HG03196 (cell line): ENCODE measurements around the gene NRDC.
"Not testable (repeated sequence)": the region's sequence is repeated elsewhere in the genome, so short reads cannot be mapped to it uniquely, and the experiment has no call there.

ENCODE experiments used
- ATAC-seq: cut with Tn5 transposase; IDR thresholded peaks from one replicate; pipeline ENCODE4 v1.9.1; 2021; ENCODE audit not compliant: unreplicated experiment

NRDC gene

GRCh38 chr1:51850420-51851223 lies 27.9 kb downstream of the NRDC start:
- ATAC-seq: no peak

- no peak for ATAC-seq
Observed at GRCh38 chr1:51847294-51847920, 31.1 kb downstream of the NRDC start.

DNA sequence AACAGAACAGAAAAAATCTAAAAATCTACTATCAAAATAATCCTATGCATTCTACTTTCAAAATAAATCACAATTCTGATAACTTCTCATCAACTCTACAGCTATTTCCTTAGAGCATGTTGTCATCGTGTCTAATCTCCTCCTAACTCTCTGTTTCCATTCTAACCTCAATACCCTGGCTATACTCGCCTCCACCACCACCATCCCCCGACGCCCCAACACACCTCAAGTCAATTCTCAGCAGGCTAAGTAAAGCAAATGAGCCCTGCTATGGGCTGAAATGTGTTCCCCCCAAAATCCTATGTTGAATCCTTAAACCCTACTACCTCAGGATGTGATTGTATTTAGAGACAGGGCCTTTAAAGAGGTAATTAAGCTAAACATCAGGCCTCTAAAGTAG lies 34.6 kb downstream of the NRDC start:
- ATAC-seq: no peak

GRCh38 chr1:51842261-51842660 lies 36.3 kb downstream of the NRDC start:
- no peak for ATAC-seq

GRCh38 chr1:51840743-51841461 lies 37.6 kb downstream of the NRDC start:
- no peak for ATAC-seq

DNA sequence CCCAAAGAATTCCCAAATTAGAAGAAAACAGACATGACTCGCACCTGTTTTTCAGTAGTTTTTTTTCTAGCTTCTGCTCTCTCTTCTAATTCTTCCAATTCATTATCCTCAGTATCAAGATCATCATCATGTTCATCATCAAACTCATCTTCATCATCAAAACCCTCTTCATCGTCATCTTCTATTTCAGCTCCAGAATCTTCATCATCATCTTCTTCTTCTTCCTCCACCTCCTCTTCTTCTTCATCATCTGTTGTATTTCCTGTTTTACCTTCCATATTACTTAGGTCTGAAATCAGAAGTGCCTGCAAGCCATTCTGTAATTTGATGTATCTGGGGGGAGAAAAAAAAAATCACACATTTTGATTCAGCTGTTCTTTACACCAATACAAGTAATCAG lies 38.3 kb downstream of the NRDC start:
- no peak for ATAC-seq

DNA sequence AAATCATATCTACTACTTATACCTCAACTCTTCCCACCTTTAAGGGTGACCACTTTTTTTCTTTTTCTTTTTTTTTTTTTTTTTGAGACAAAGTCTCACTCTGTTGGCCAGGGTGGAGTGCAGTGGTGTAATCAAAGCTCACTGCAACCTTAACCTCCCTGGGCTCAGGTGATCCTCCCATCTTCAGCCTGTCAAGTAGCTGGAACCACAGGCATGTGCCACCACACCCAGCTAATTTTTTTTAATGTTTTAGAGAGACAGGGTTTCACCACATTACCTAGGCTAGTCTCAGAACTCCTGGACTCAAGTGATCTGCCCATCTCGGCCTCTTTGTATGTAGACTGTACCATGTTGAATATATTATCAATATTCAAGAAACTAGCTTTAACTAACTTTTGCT lies 39.4 kb downstream of the NRDC start:
- ATAC-seq: no peak

DNA sequence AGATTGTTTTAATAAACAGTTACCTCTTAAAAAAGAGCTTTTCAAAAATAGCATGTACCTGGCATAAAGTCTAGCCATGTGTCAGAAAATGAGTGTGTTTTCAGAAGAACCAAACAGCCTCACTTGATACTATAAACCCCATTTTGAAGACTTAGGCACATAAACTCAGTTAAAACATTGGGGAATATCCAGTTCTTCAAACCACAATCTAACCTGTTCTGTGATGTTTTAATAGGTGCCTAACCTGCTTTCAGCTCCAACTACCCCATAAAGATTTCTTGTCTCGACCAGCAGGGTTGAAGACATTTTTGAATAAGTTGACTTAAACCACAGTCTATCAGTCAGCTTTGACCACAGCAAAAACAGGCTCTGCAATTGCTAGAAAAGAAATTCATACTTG lies 41.3 kb downstream of the NRDC start:
- ATAC-seq: no peak

DNA sequence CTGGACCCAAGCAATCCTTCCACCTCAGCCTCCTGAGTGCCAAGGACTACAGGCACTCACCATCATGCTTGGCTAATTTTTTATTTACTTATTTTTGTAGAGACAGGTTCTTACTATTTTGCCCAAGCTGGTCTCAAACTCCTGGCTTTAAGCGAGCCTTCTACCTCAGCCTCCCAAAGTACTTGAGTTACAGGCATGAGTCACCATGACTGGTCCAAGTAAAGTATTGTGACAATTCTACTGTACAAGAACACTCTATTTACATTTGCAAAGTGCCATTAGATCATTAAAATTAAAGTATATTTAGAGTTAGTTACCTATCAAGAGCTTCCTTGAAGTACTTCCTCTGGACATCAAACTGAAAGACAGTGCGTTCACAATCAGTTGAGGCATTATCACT lies 44.8 kb downstream of the NRDC start:
- no peak for ATAC-seq

DNA sequence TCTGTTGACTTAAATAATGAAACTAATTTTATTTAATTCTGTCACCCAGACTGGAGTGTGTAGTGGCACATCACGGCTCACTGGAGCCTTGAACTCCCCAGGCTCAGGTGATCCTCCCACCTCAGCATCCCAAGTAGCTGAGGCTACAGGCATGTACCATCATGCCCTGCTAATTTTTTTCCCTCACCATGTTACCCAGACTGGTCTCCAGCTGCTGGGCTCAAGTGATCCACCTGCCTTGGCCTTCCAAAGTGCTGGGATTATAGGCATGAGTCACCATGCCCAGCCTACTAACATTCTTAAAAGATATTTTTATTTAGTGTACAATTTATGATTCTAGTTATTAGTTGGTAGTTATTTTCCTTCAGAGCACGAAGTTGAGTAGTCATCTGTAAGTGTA lies 49.5 kb downstream of the NRDC start:
- ATAC-seq: no peak

- no peak for ATAC-seq
Observed at GRCh38 chr1:51819810-51820209, 58.7 kb downstream of the NRDC start.

- ATAC-seq: not testable (repeated sequence)
Observed at GRCh38 chr1:51819021-51819420, 59.5 kb downstream of the NRDC start.

GRCh38 chr1:51818487-51818886 lies 60.0 kb downstream of the NRDC start:
- ATAC-seq: no peak

GRCh38 chr1:51814513-51814912 lies 64.0 kb downstream of the NRDC start:
- no peak for ATAC-seq

DNA sequence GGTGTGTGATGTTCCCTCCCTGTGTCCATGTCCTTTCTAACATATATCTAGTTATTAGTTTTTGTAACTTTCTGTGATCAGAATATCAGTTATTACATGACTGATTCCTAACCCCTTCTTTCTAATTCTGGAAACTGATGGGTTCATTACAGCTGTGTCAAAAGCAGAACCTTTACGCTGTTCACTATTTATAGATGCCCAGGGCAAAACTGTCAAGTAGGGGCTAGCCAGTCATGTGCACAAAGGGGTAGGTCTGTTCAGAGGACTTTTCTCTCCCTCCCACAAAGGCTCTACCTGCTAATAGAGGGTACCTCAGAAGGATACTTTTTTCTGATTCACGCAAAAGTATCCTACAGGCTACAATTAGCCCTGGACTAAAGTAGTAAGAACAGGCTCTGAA lies 79.2 kb downstream of the NRDC start:
- ATAC-seq: no peak

GRCh38 chr1:51794868-51795267 lies 83.7 kb downstream of the NRDC start:
- no peak for ATAC-seq

DNA sequence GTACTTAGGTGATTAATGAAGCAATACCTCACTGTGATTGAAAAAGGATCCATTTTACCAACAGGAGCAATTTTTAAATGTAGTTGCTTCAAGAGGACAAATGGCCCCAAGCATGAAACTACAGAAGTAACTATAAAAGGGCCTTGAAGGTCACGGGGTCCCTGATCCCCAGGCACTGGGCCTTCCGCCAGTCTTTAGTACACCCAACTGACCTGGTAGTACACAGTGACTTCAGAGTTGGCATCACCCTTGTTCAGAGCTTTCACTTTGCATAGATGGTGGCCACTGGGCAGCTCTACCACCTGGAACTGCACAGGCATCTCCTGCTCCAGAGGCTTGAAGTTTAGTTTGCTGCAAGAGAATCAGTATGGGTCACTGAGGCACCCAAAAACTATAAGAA lies 84.3 kb downstream of the NRDC start:
- ATAC-seq: no peak

DNA sequence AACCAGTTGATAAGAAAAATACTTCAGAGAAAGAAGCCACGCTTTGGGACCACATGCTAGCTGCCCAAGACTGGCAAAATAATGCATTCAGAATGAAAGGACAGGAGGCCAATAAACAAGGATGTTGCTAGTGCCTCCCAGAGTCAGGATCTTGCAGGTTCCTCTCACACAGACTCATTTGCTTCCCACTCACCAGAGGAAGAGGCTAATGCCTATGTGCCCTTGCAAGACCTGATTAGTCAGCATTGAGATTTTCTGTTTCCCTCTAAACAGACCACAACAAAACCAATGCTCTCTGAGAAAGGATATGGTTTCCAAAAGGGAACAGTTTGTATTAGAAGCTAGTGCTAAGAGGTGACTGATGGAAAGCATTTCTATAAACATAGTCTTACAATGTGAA lies 85.7 kb downstream of the NRDC start:
- ATAC-seq: no peak

DNA sequence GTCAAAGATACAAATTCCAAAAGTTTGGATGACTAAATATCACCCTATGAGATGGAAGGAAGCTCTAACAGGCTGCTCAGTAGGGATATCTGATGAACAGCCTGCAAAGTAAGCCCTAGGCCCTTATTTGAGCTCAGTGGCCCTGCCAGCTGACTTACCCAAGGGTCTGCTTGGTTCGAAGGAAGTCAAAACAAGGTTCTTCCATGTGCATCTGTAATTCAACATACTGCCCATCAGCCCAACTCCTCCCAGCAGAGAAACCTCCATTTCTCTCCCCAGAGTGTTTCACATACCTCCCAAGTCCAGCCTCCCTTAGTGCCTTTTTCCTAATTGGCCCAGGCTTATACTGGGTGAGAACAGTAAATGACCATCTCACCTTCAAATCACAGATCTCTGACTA lies 86.6 kb downstream of the NRDC start:
- ATAC-seq: no peak

DNA sequence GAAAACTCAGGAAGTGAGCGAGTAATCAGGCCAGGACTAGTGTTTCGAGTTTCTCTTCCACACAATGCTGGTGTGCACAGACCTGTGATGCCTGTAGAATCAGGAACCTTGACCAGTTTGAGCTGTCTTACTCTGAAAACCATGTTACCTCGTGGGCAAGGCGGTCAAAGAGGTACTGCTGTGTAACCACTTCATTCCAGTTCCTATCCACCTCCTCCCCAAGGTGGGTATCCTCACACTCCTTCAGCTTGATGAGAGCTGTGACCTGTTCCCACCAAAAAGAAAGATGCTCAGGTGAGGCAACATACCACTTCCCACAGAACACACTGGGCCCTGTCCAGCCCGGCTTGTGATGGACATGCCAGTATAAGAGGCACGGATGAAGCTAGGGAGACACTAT lies 88.1 kb downstream of the NRDC start:
- no peak for ATAC-seq

- ATAC-seq: no peak
Observed at GRCh38 chr1:51789342-51789741, 89.2 kb downstream of the NRDC start.

- ATAC-seq: no peak
Observed at GRCh38 chr1:51788938-51789337, 89.6 kb downstream of the NRDC start.
